ENCODE results near the gene IRF6. TPM values are rescaled to one million over a fixed set of nuclear protein-coding genes. Genes with fewer than 3 reads are reported as not detected.

Gene IRF6
- total RNA-seq, 1 experiment from 2014 or later: 61.6 TPM

DNA sequence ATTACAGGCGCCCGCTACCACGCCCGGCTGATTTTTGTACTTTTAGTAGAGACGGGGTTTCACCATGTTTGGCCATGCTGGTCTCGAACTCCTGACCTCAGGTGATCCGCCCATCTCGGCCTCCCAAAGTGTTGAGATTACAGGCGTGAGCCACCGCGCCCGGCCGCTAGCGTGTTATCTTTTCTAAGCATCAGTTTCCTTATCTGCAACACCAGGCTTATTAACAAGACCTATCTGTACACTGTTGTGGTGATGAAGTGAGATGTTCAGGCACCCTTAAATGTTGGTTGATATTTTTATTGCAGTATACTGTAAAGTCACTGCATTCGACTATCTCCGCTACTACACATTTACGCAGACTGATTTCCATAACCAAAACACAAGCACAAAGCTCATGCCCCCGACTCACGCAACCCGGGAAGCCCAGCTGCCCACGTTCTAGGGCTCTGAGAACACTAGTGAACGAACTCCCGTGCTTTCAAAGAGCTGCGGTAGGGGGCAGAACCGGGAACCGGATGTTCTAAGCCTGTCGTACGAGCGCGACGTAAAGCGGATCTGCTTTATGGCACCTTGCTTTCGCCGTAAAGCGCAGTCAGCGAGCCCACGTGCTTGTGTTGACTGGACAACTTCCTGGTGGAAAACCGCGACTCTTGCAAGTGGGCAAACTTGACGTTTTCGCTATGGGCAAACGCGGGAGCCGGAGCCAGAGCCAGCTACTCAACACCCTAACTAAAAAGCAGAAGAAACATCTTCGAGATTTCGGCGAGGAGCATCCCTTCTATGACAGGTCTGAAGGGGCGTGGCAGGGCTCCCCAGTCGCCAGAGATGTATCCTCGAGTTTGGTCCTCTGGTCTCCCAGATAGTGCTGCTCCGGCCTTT lies 21.7 kb upstream of the IRF6 start, which contains the start of gene UTP25:
Gene UTP25 (plus strand): TSS at position 589 of the 879 bp plus-strand sequence. CDS start 92 bp downstream, at position 681.
- intact Hi-C loops (cut with micrococcal nuclease): loop anchor here (2.0 to 10.0 kb wide), 2 partner anchors 43 to 407 kb away; partner anchors contain the start of genes C1orf74 and SERTAD4
- Histone ChIP-seq H3K9me3 (ENCODE audit: low read length) (no peaks in the 10 kb centered on the region), H3K9ac (ENCODE audit: low read length) (peak within 1 kb of the TSS; percentile 89), H3F3A (ENCODE audit: low read length, unreplicated experiment) (peaks cover 12% of the 10 kb centered on the region), H3K4me3 (ENCODE audit: low read length) (peak within 1 kb of the TSS; percentile 83), H3K9me2 (replicated peaks; ENCODE audit: low read length) (no peaks in the 10 kb centered on the region), H2AFZ (ENCODE audit: low read length) (peak within 1 kb of the TSS; percentile 75), H3K27me3 (ENCODE audit: low read length) (no peaks in the 10 kb centered on the region), H3K27ac (ENCODE audit: low read length) (peak within 1 kb of the TSS; percentile 95), H4K20me1 (ENCODE audit: low read length) (no peaks in the 10 kb centered on the region), H3K79me2 (ENCODE audit: low read length) (peaks cover 43% of the 10 kb centered on the region), H3K4me1 (ENCODE audit: insufficient read depth, low read length) (peaks cover 80% of the 10 kb centered on the region), H3K4me2 (ENCODE audit: low read length) (peak within 1 kb of the TSS; percentile 81), H3K36me3 (ENCODE audit: low read depth, low read length) (peaks cover 18% of the 10 kb centered on the region)
- no peak for TF ChIP-seq EZH2 (IDR thresholded peaks at IDR 0.05; ENCODE audit: low read length, unreplicated experiment)
- no peak for TF ChIP-seq EZH2phosphoT487 (IDR thresholded peaks at IDR 0.05; ENCODE audit: borderline replicate concordance, low read length)
- TF ChIP-seq, protein P1, sequence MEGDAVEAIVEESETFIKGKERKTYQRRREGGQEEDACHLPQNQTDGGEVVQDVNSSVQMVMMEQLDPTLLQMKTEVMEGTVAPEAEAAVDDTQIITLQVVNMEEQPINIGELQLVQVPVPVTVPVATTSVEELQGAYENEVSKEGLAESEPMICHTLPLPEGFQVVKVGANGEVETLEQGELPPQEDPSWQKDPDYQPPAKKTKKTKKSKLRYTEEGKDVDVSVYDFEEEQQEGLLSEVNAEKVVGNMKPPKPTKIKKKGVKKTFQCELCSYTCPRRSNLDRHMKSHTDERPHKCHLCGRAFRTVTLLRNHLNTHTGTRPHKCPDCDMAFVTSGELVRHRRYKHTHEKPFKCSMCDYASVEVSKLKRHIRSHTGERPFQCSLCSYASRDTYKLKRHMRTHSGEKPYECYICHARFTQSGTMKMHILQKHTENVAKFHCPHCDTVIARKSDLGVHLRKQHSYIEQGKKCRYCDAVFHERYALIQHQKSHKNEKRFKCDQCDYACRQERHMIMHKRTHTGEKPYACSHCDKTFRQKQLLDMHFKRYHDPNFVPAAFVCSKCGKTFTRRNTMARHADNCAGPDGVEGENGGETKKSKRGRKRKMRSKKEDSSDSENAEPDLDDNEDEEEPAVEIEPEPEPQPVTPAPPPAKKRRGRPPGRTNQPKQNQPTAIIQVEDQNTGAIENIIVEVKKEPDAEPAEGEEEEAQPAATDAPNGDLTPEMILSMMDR (conservative IDR thresholded peaks at IDR 0.05; ENCODE audit: low read depth, low read length): peak; percentile 81
- DNase-seq (peak; percentile 99), ATAC-seq (peak; percentile 28)
- ChIA-PET CTCF (interaction anchor here (0.6 to 0.7 kb wide), 2 partner anchors 152 to 172 kb away, joined by 4 read pairs; no protein-coding TSS in a partner anchor), POLR2A (ENCODE audit: unreplicated experiment) (interaction anchor here (0.5 to 0.6 kb wide), 2 partner anchors 19 to 69 kb away, joined by 3 to 4 read pairs; no protein-coding TSS in a partner anchor)
- BruUV-seq (replicated peaks): TSS peak; percentile 73

DNA sequence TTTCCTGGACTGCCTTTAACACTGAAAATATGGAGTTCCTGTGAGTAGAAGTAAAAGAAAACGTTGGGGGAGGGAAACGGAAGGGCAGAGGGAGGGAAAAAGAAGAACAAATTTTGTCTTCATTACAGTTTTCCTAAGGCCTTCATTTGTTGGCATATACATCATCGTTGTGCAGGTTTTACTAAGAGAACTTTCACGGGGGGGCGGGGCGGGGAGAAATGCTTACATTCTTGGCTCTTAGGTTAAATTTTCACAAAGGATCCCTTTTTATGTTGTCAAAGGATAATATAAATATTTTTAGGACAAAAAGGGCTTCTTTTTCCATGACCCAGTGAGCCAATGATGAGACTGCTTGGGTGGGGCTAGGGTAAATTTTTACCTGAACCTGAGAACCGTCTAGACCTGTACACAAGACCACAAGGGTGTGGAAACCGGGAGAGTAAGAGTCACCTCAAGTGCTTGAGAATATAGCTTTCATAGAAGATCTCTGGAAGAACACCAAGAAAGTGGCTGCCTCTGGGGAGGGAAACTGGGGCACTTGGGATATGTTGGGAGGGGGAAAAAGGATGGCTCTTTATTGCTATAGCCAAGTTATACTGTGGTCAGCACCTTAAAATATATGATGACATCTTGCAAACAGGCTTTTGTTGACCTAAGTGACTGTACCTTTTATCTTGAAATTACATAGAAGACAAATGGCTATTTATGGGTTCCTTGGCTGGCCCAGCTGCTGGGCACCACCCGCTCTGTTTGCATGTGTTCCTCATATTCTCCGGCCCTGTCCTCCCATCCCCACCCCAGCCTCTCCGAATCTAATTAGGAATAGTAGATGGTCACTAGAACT lies 19.9 kb upstream of the IRF6 start:
- no TSS peak for BruUV-seq (replicated peaks)
- H3K9ac ChIP-seq (ENCODE audit: low read length): peak overlapping the region; percentile 89
- POLR2A ChIA-PET (ENCODE audit: unreplicated experiment): no interaction called here

More for the DNA sequence above, 19.9 kb upstream of the IRF6 start:
- H4K20me1 ChIP-seq (ENCODE audit: low read length): no peaks in the 10 kb centered on the region
- peaks cover 12% of the 10 kb centered on the region for H3F3A ChIP-seq (ENCODE audit: low read length, unreplicated experiment)
- intact Hi-C loops (cut with micrococcal nuclease): loop anchor here (2.0 to 10.0 kb wide), 2 partner anchors 41 to 409 kb away; partner anchors contain the start of genes C1orf74 and SERTAD4
- ATAC-seq (peak; percentile 61), DNase-seq (peak; percentile 96)
- peaks cover 28% of the 10 kb centered on the region for H3K79me2 ChIP-seq (ENCODE audit: low read length)
- peak overlapping the region; percentile 11; the same call in 1 of the 2 replicates for H2AFZ ChIP-seq (ENCODE audit: low read length)
- H3K27me3 ChIP-seq (ENCODE audit: low read length): no peaks in the 10 kb centered on the region
- CTCF ChIA-PET: interaction anchor here (0.5 to 1.3 kb wide), 4 partner anchors 14 to 1863 kb away, joined by 3 to 9 read pairs (median 4); no protein-coding TSS in a partner anchor
- no peaks in the 10 kb centered on the region for H3K9me3 ChIP-seq (ENCODE audit: low read length)
- H3K36me3 ChIP-seq (ENCODE audit: low read depth, low read length): peaks cover 4% of the 10 kb centered on the region
- H3K9me2 ChIP-seq (replicated peaks; ENCODE audit: low read length): no peaks in the 10 kb centered on the region
- H3K4me2 ChIP-seq (ENCODE audit: low read length): peak overlapping the region; percentile 81
- peaks cover 73% of the 10 kb centered on the region for H3K4me1 ChIP-seq (ENCODE audit: insufficient read depth, low read length)
- H3K4me3 ChIP-seq (ENCODE audit: low read length): peak overlapping the region; percentile 49
- peak overlapping the region; percentile 95 for H3K27ac ChIP-seq (ENCODE audit: low read length)
- TF ChIP-seq EZH2 (IDR thresholded peaks at IDR 0.05; ENCODE audit: low read length, unreplicated experiment) (no peak), EZH2phosphoT487 (IDR thresholded peaks at IDR 0.05; ENCODE audit: borderline replicate concordance, low read length) (no peak)
- TF ChIP-seq, protein P1 (conservative IDR thresholded peaks at IDR 0.05; ENCODE audit: low read depth, low read length): no peak

Data from PC-3 (cell line).